HepG2 (cell line): ENCODE data around the gene RAB35. TPM values are rescaled to one million over a fixed set of nuclear protein-coding genes. Genes with fewer than 3 reads are reported as not detected.

Experiments
- ATAC-seq: fragments of 200-7000 bp; cut with Tn5 transposase; 3 replicates; pipeline ENCODE4 v1.9.1; 2020; ENCODE audit warnings: mild to moderate bottlenecking, moderate library complexity
- BruUV-seq: library from RNA; stranded (reverse); fragments of 400-500 nt; replicated peaks from 2 replicates; lab custom pipeline; 2021; lab: Mats Ljungman, UMichigan
- CTCF ChIA-PET: fragments of 300-600 bp; formaldehyde crosslinking; extraction: SDS; loops from one replicate; lab custom pipeline; 2021; ENCODE audit warnings: low total read pairs, inconsistent platforms, low intra/inter-chr PET ratio; lab: Yijun Ruan, JAX
- POLR2A ChIA-PET: fragments of 350-600 bp; sonication (Branson Sonifier 250); formaldehyde crosslinking; loops from one replicate; lab custom pipeline; 2020; ENCODE audit warnings: antibody characterized with exemption, inconsistent platforms; lab: Yijun Ruan, JAX
- DNase-seq: peaks from one replicate; pipeline ENCODE4 v3.0.0-alpha.2; 2015; ENCODE audit warnings: low spot score
- FAIRE-seq: peaks from 3 replicates; lab custom pipeline; 2011; peaks lifted over from hg19 to GRCh38; lab: Jason Lieb, UNC
- H2AFZ ChIP-seq: one replicate; pipeline ENCODE4 v1.6.1; 2011; ENCODE audit warnings: low read length, inconsistent platforms
- H3K27ac ChIP-seq: fragments of 300-600 bp; 3 replicates; pipeline ENCODE4 v1.8.0; 2011; ENCODE audit warnings: mixed run types, mild to moderate bottlenecking, mixed read lengths, low read length, inconsistent platforms; ENCODE audit not compliant: insufficient read depth; ENCODE audit errors: extremely low read length
- H3K27me3 ChIP-seq, 2 experiments: fragments of 200-600 bp in 1 of 2; 2 replicates in 1 of 2; 3 replicates in 1 of 2; pipeline versions ENCODE4 v1.6.0 to v1.8.0; 2011; ENCODE audit warnings: low read length in 2 of 2, mild to moderate bottlenecking in 2 of 2, moderate library complexity in 2 of 2, inconsistent platforms in 1 of 2; ENCODE audit not compliant: insufficient read depth in 2 of 2, control insufficient read depth in 1 of 2
- H3K36me3 ChIP-seq, 2 experiments: fragments of 200-600 bp in 1 of 2; replicated peaks in 1 of 2; 2 replicates in 1 of 2; 3 replicates in 1 of 2; pipeline versions ENCODE4 v1.5.1 to v1.8.0; 2011; ENCODE audit warnings: low read length in 2 of 2, inconsistent platforms in 1 of 2; ENCODE audit not compliant: insufficient read depth in 2 of 2, control insufficient read depth in 1 of 2
- H3K4me1 ChIP-seq: 2 replicates; pipeline ENCODE4 v1.5.1; 2012; ENCODE audit warnings: low read length, inconsistent platforms; ENCODE audit not compliant: insufficient read depth
- H3K4me2 ChIP-seq: 2 replicates; pipeline ENCODE4 v1.6.0; 2011; ENCODE audit warnings: low read depth, low read length, inconsistent platforms
- H3K4me3 ChIP-seq, 3 experiments: fragments of 200-600 bp in 1 of 3; sonication (generic), shearing (Covaris generic) in 1 of 3; replicated peaks in 1 of 3; 2 replicates each; pipeline ENCODE4 v1.5.1; 2011 to 2016; ENCODE audit warnings: low read length in 3 of 3, inconsistent platforms in 2 of 3, low read depth in 2 of 3, mild to moderate bottlenecking in 2 of 3, control low read depth in 1 of 3, mixed read lengths in 1 of 3; ENCODE audit not compliant: insufficient read depth in 1 of 3
- H3K79me2 ChIP-seq: one replicate; pipeline ENCODE4 v1.6.1; 2011; ENCODE audit warnings: low read length, inconsistent platforms; ENCODE audit not compliant: insufficient read depth
- H3K9ac ChIP-seq: 2 replicates; pipeline ENCODE4 v1.6.0; 2011; ENCODE audit warnings: mild to moderate bottlenecking, low read depth, low read length, inconsistent platforms; ENCODE audit not compliant: insufficient read depth
- H3K9me3 ChIP-seq: 2 replicates; pipeline ENCODE4 v1.5.1; 2012; ENCODE audit warnings: mild to moderate bottlenecking, low read length
- H4K20me1 ChIP-seq: 2 replicates; pipeline ENCODE4 v1.6.0; 2011; ENCODE audit warnings: inconsistent platforms, mild to moderate bottlenecking, low read length, moderate library complexity; ENCODE audit not compliant: insufficient read depth
- AGO2 ChIP-seq: fragments of 200-400 bp; formaldehyde crosslinking; optimal IDR thresholded peaks from 2 replicates; pipeline ENCODE3; 2017; ENCODE audit warnings: mild to moderate bottlenecking, low read depth, low read length, moderate library complexity
- FOXA1 ChIP-seq, 2 experiments: fragments of 450-650 bp in 1 of 2; sonication (generic) in 1 of 2; formaldehyde crosslinking in 1 of 2; IDR thresholded peaks; 2 replicates each; pipeline versions ENCODE4 v1.4.0 to v1.6.1; 2016 to 2020; ENCODE audit warnings: missing genetic modification reagents in 1 of 2
- GABPA ChIP-seq, 2 experiments: IDR thresholded peaks; 2 replicates each; pipeline ENCODE4 v1.6.1; 2011 to 2016; ENCODE audit warnings: low read depth in 2 of 2, low read length in 1 of 2, missing biosample characterization in 1 of 2, missing genetic modification characterization in 1 of 2
- WGBS: methylation state at CpG from one replicate; pipeline ENCODE4 v1.1.6; 2017; ENCODE audit warnings: low lambda C conversion rate; 5-methylcytosine and 5-hydroxymethylcytosine counted together
- in situ Hi-C: cut with HindIII; loops from 2 replicates; pipeline ENCODE4 v1.10.0; 2017; ENCODE audit warnings: low pct_unique_long_range_greater_than_20kb; ENCODE audit not compliant: extremely low pct_ligation_motif_present
- intact Hi-C: fragments of 100-400 bp; cut with micrococcal nuclease; formaldehyde crosslinking; loops from one replicate; pipeline ENCODE4 v1.10.0; 2022; ENCODE audit not compliant: unreplicated experiment
- polyA plus RNA-seq, 8 experiments: library from polyadenylated mRNA; depleted of rRNA in 3 of 8; stranded (reverse) in 7 of 8; unstranded in 1 of 8; fragments of >200 nt; fragmentation: Illumina TruSeq in 4 of 8; extraction: Trizol in 4 of 8; gene quantifications; 2 replicates each; pipeline versions ENCODE4 v1.2.1 to v1.2.3, GENCODE V29; 2011 to 2016; ENCODE audit warnings: low read depth in 4 of 8, missing spikeins in 1 of 8, mixed read lengths in 1 of 8; ENCODE audit not compliant: insufficient read depth in 1 of 8
- total RNA-seq, 5 experiments: library from RNA; depleted of rRNA; stranded (reverse); fragments of >200 nt; fragmentation: Illumina TruSeq; extraction: Trizol; gene quantifications; 2 replicates each; pipeline ENCODE4 v1.2.3, GENCODE V29; 2016; ENCODE audit warnings: low read depth in 1 of 5
- TF ChIP-seq, protein P1 (sequence below): sonication (generic); formaldehyde crosslinking; conservative IDR thresholded peaks from 2 replicates; pipeline ENCODE4 v1.8.0; 2022; ENCODE audit warnings: mild to moderate bottlenecking, moderate library complexity, missing genetic modification reagents
- TF ChIP-seq, protein P2 (sequence below): sonication (generic); formaldehyde crosslinking; IDR thresholded peaks from 2 replicates; pipeline ENCODE4 v1.4.0; 2020; ENCODE audit warnings: missing genetic modification reagents
- TF ChIP-seq, protein P3 (sequence below): IDR thresholded peaks from 2 replicates; pipeline ENCODE4 v1.6.1; 2018; ENCODE audit warnings: missing genetic modification reagents

RAB35 gene
- total and polyA plus RNA-seq, 2 of the 13 experiments (the other 11 are each of a cell fraction or from before 2014, with no cell fraction given), result 25.2 to 29.1 TPM

DNA sequence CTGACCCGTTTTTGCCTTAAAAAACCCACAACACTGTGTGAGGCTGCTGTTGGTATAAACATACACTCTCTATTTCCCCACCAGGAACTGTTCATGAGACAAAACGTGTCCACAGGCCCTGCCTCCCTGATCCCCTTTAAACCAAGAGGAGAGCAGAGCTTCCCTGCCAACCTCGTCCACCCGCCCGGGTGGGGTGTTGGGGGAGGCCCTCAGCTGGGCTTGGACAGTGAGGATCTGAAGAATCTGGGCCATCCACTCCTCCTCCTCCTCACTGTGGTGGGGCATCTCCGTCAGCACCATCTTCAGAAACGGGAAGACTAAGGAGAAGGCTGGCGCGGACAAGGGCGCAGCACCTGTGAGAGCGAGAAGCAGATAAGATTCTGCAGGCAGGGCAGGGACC is 41.1 kb upstream of the RAB35 start (continued):
- TF ChIP-seq FOXA1 (IDR thresholded peaks at IDR 0.05) (no peak), FOXA1 (CRISPR knock-in tag; IDR thresholded peaks at IDR 0.05) (no peak)
- TF ChIP-seq, protein P1, sequence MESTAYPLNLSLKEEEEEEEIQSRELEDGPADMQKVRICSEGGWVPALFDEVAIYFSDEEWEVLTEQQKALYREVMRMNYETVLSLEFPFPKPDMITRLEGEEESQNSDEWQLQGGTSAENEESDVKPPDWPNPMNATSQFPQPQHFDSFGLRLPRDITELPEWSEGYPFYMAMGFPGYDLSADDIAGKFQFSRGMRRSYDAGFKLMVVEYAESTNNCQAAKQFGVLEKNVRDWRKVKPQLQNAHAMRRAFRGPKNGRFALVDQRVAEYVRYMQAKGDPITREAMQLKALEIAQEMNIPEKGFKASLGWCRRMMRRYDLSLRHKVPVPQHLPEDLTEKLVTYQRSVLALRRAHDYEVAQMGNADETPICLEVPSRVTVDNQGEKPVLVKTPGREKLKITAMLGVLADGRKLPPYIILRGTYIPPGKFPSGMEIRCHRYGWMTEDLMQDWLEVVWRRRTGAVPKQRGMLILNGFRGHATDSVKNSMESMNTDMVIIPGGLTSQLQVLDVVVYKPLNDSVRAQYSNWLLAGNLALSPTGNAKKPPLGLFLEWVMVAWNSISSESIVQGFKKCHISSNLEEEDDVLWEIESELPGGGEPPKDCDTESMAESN (CRISPR knock-in tag), result no peak
- TF ChIP-seq, protein P2, sequence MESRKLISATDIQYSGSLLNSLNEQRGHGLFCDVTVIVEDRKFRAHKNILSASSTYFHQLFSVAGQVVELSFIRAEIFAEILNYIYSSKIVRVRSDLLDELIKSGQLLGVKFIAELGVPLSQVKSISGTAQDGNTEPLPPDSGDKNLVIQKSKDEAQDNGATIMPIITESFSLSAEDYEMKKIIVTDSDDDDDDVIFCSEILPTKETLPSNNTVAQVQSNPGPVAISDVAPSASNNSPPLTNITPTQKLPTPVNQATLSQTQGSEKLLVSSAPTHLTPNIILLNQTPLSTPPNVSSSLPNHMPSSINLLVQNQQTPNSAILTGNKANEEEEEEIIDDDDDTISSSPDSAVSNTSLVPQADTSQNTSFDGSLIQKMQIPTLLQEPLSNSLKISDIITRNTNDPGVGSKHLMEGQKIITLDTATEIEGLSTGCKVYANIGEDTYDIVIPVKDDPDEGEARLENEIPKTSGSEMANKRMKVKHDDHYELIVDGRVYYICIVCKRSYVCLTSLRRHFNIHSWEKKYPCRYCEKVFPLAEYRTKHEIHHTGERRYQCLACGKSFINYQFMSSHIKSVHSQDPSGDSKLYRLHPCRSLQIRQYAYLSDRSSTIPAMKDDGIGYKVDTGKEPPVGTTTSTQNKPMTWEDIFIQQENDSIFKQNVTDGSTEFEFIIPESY (CRISPR knock-in tag), result no peak

DNA sequence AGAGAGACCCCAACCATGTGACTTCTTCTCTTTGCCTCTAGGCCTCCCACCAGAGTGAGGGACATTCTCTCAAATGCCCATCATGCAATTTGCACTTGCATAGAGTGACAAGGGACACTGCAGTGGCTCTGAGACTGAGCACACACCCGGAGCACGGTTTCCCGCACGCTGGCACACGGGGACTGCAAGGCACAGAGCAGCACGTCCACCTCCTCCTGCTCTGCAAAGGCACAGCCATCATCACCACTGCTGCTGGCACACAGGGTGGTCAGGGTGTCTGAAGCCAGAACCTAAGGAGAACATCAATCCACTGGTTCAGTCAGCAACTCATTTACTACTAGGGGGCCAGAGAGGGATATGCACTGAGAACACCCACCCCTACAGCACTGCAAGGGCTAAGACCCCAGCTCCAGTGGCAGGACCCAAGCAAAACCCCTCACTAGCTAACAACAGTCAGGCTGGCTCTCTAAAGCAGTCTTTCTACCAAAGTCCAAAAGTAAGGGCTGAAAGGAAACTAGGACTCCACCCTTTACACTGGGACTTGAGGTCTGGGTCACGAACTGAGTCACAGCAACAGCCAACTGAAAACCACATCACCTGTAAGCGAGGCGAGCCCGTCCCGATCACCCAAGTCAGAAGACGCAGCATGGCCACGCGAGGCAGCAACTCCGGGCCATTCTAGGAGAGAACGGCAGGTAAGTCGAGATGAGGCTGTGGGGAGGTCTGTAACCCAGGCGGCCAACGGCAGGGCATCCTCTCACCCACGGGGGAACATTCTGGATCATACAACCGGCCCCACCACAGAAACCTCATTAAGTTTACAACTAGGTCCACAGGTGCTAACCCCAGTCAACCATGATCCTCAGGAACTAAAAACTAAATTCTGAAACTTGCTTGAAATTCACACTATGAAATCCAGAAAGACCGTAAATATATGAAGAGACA is 40.0 kb upstream of the RAB35 start:
- ATAC-seq (no peak), DNase-seq (no peak), FAIRE-seq (no peak)
- Histone ChIP-seq H4K20me1 (no peaks in the 10 kb centered on the region), H3K36me3 (peaks cover 65 to 91% of the 10 kb centered on the region in 2 experiments), H3K4me1 (peaks cover 9% of the 10 kb centered on the region; the same call in 1 of the 2 replicates), H2AFZ (no peak overlapping the region), H3K79me2 (no peaks in the 10 kb centered on the region)
- in situ Hi-C loops, result no loop called here
- POLR2A ChIA-PET, result no interaction called here
- intact Hi-C loops, result no loop called here
- CTCF ChIA-PET, result no interaction called here
- 97% methylated on average over 22 of the region's 22 CpGs for WGBS
- TF ChIP-seq, protein P3, sequence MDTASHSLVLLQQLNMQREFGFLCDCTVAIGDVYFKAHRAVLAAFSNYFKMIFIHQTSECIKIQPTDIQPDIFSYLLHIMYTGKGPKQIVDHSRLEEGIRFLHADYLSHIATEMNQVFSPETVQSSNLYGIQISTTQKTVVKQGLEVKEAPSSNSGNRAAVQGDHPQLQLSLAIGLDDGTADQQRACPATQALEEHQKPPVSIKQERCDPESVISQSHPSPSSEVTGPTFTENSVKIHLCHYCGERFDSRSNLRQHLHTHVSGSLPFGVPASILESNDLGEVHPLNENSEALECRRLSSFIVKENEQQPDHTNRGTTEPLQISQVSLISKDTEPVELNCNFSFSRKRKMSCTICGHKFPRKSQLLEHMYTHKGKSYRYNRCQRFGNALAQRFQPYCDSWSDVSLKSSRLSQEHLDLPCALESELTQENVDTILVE (CRISPR knock-in tag), result no peak
- TF ChIP-seq AGO2 (peak; percentile 26), GABPA (IDR thresholded peaks at IDR 0.05; ENCODE audit: low read depth, low read length) (0 out of 2 replicates have a peak, but pooled peaks have one; percentile 5), GABPA (CRISPR knock-in tag; IDR thresholded peaks at IDR 0.05; ENCODE audit: low read depth) (no peak)
- TF ChIP-seq, all 625 proteins: peak for 2
- H3K9me3 ChIP-seq, result no peaks in the 10 kb centered on the region
- no peak overlapping the region for H3K4me2 ChIP-seq
- no peak overlapping the region for H3K4me3 ChIP-seq
- no peak overlapping the region for H3K27ac ChIP-seq
- H3K27me3 ChIP-seq, result no peaks in the 10 kb centered on the region
- BruUV-seq, result no TSS peak
- H3K9ac ChIP-seq, result no peak overlapping the region
